KG1 (cell line): Measurements from ENCODE around the gene TAF1B.

Experiments used
- DNase-seq: peaks from one replicate; lab custom pipeline; 2025; lab: John Stamatoyannopoulos, UW

The TAF1B gene

GRCh38 chr2:9941996-9942390 lies 98.7 kb downstream of the TAF1B start:
- DNase-seq: no peak

DNA sequence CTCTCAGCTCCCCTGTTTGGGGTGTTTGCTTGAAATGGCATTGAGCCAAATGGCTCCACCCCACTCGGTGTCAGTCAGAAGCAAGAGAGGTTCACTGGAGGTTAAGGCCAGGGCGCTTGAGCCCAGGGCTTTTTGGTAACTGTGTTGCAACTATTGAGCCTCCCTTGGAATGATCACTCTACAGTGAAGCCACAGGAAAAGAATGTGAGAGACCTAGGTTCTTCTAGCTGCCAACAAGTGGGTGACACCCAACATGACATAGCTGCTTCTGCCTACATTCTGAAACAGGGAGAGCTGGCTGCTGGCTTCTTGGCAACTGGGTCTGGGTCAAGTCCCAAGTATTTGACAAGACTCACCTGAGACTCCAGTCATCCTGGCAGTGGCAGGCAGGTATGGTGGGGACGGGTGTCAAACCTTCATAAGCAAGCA lies 101.1 kb downstream of the TAF1B start:
- no peak for DNase-seq

DNA sequence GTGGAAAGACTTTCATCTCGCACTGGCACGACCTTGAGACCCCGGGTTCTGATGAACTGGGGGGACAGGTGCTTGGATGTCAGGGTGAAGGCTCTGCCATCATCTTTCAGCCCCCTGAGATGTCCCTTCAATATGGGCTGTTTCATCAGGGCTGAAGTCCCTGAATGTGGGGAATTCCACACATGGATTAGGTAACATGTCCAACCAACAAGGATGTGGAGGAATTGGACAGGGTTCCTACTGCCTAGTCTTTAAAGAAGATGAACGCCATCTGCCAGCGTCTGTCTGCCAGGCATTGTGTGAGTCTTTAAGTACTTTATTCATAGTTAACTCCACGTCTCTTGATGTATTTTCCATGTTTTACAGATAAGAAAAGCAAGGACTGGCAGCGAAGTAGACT lies 102.3 kb downstream of the TAF1B start:
- no peak for DNase-seq

DNA sequence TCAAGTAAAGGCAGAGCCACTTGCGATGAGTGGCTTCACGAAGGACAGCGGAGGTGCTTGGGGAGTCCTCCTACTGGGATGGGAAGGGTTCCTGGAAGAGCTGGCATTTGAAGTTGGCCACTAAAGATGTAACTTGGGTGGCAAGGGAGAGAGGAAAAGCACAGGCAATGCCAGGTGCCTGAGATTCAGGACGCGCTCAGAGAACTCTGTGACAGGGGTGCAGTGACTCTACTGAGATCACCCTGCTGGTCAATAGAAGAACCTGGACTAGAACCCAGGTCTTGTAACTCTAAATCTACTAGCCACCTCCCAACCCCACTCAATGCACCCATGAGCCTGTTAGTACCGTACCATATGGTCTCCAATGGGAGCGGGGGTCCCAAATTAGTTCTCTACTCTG lies 102.8 kb downstream of the TAF1B start:
- DNase-seq: no peak

DNA sequence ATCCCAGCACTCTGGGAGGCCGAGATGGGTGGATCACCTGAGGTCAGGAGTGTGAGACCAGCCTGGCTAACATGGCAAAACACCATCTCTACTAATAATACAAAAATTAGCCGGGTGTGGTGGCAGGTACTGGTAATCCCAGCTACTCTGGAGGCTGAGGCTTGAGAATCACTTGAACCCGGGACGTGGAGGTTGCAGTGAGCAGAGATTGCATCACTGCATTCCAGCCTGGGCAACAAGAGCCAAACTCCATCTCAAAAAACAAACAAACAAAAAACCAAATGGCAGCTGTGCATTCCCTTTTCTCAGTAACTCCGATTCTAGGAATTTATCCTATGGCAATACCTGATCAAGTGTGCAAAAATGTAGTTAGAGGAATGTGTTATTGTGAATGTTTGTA lies 103.5 kb downstream of the TAF1B start:
- no peak for DNase-seq

DNA sequence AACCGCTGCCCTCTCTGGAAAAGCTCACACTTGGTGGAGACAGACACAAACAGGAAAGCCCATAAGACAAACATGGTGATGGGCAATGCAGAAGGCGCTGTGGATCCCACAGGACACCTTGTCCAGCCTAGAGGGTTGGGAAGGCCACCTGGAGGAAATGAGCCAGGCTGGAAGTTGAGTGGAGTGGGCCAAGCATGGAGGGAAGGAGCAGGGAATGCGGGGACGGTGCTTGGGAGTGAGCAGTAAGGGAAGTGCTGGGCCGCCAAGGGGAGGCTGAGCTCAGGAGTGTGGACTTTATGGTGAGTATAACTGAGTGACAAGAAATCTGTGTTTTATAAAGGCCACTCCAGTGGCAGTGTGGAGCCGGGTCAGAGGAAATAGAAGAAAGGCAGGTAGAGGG lies 105.4 kb downstream of the TAF1B start:
- DNase-seq: no peak

DNA sequence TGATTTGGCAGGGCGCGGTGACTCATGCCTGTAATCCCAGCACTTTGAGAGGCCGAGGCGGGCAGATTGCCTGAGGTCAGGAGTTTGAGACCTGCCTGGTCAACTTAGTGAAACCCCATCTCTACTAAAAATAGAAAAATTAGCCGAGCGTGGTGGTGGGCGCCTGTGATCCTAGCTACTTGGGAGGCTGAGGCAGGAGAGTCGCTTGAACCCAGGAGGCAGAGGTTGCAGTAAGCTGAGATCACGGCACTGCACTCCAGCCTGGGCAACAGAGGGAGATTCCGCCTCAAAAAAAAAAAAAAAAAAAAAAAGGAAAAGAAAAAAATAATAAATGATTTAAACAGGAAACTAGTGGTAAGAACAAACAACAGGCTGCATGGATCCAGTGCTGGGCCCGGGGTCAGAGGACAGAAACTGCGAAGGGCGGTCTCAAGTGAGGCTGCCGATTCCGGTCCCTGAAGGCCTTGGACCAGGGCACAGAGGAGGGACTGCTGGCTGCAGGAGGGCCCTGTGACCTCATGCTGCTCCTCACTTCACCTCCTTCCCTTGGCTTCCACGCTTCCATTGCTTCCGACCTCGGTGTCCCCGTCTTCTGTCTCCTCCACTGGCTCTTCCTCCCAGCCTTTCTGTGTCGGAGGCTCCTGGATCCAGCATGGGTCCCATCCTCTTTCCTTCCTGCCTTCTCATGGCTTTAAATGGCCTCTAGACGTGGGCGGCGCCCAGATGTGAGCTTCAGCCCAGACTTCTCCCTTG lies 106.1 kb downstream of the TAF1B start:
- DNase-seq: no peak

- DNase-seq: no peak
Measured at GRCh38 chr2:9949992-9950520, 106.8 kb downstream of the TAF1B start.

GRCh38 chr2:9950521-9951271 lies 107.4 kb downstream of the TAF1B start:
- DNase-seq: no peak

GRCh38 chr2:9951272-9951521 lies 107.9 kb downstream of the TAF1B start:
- no peak for DNase-seq

DNA sequence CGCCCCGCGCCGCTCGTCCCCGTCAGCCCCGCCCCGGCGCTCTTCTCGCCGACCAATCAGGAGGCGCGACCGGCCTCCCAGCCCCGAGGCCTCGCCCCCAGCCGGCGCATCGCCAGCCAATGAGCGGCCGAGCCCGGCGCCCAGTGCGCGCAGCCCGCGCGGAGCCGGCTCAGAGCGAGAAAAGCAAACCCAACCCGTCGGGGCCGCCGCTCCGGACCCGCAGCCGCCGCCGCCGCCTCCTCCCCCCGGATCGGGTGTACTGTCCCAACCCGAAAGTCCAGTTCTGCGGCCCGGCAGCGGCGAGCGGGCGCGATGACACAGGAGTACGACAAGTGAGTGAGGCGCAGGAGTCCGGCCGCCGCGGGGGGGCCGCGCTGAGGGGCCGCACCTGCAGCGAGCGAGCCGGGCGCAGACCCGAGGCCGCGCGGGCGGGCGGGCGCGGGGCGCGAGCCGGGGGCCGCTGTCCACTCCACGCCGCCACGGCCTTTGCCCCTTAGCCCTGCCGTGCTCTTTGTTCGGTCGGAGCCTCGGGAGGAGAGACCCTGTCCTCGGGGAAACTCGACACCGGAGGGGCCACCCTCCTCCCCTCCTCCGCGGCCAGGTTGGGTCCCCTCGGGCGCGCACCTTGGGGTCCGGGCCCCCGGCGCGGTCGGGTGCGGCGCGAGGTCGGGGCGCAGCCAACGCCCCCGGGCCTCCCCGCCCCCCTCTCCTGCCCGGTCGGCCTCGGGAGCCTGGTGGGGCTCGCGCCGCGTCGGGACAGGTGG lies 108.4 kb downstream of the TAF1B start, which contains the start of gene GRHL1:
Gene GRHL1, plus strand, starts transcription at position 172 of the 764 bp plus-strand sequence. Its CDS starts 141 bp downstream, at position 313.
- DNase-seq: peak; percentile 62

GRCh38 chr2:9952286-9952737 lies 109.0 kb downstream of the TAF1B start:
- DNase-seq: no peak

DNA sequence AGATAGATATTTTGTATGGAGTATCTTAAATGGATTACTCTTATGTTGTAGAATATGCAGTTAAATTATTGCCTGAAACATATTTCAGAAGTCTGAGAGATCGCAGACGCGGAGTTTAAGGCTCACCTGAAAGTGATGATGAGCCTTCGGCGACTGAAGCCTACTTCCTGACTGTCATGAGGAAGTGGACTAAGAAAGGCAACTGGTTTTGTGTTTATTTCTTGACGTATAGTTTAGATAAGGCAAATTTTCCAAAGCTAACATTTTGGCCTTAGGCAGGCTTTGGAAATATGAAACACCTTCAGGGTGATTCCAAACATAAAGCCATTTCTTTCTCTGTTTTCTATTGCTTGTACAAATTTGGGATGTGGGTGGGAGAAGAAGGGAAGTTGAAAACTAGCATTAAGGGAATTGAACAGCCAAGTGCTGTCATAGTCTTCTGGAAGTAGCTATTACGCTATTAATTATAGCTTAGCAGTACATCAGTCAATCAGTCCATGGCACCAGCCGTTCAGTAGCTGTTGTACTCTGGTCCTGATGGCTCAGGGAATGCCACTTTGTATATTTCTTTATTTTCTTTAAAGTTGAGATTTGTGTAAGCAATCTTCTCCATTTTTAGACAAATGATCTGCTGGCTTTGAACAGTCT lies 109.7 kb downstream of the TAF1B start:
- peak; percentile 7 for DNase-seq

- DNase-seq: no peak
Measured at GRCh38 chr2:9954136-9954535, 110.9 kb downstream of the TAF1B start.

GRCh38 chr2:9958057-9958456 lies 114.8 kb downstream of the TAF1B start:
- DNase-seq: no peak

GRCh38 chr2:9959262-9959661 lies 116.0 kb downstream of the TAF1B start:
- DNase-seq: no peak

DNA sequence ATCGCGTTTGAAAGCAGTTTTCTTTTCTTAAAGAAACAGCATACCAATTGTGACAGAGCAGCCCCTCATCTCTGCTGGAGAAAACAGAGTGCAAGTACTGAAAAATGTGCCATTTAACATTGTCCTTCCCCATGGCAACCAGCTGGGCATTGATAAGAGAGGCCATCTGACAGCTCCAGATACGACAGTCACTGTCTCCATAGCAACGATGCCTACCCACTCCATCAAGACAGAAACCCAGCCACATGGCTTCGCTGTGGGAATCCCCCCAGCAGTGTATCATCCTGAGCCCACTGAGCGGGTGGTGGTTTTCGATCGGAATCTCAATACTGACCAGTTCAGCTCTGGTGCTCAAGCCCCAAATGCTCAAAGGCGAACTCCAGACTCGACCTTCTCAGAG lies 117.7 kb downstream of the TAF1B start:
- DNase-seq: no peak

- no peak for DNase-seq
Measured at GRCh38 chr2:9964334-9964980, 121.2 kb downstream of the TAF1B start.

DNA sequence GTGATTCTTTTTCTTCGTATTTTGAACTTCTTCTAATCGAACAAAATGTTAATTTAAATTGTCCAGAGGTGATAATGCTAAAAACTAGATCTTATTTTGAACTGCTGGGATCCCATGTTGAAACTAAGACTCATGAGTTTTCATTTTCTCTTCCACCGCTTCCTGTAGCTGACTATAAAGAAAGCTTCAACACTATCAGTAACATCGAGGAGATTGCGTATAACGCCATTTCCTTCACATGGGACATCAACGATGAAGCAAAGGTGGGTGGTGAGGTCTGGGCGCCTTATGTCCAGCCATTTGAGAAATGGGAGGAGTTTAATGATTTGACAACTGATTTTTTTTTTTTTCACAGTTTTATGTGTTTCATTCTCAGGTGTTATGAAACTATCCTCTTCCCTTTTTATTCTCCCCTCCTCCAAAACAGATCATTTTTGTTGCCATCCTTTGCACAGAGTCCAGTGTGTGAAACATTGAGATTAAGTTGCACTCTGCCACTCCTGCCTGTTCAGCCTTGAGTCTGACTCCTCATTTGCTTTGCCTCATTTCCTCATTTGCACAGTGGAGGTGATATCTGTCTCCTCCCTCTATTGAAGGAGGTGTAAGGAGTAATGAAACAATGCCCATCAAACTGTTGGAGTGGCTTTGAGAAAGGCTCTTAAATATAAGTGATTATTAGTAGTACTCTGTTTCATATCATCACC lies 122.0 kb downstream of the TAF1B start:
- no peak for DNase-seq

- DNase-seq: no peak
Measured at GRCh38 chr2:9966491-9967022, 123.3 kb downstream of the TAF1B start.
